Ammon's horn (tissue), 1 donor: ENCODE data around the gene ABTB2.

Source experiments
- DNase-seq: peaks from one replicate; pipeline ENCODE4 v3.0.0-alpha.2; 2016; ENCODE audit warnings: low spot score

Gene ABTB2

DNA sequence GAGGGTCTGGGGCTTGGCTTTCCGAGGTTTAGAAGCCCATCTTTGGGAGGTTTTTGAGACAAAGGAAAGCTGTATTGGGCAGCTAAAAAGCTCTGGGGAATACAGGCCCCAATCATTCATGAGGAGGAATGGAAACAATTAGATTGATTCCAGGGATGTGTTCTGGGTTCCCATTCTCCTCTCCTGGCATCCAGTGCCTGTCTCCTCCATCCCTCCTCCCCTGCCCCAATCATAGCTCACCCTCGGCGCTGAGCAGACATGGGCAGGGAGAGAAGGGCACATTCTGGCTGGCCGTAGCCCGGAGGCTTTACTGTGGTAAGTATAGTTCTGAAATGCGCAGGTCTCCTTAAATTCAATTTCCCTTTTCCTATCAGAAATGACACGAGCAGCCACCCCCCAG lies 42.4 kb downstream of the ABTB2 start:
- no peak for DNase-seq

DNA sequence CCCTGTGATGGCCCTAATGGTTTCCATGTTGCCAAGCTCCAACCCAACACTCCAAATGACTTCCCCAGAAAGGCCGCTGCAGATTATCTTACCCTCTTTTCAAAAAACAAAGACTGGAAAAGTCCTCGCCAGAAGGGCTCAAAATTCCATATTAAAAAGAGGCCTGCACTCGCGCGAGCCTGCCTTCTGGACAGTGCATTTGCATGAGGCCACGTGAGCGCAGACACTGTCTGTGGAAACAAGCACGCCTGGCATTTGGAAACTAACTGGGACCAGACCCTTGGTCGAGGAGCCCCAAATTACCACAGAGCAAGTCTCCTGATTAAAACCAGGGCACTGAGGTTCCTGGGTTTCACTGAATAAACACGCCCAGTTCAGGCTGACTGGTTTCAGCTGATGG lies 42.9 kb downstream of the ABTB2 start:
- DNase-seq: no peak

- no peak for DNase-seq
These were observed 43.6 kb downstream of the ABTB2 start for GRCh38 chr11:34314176-34314575.

DNA sequence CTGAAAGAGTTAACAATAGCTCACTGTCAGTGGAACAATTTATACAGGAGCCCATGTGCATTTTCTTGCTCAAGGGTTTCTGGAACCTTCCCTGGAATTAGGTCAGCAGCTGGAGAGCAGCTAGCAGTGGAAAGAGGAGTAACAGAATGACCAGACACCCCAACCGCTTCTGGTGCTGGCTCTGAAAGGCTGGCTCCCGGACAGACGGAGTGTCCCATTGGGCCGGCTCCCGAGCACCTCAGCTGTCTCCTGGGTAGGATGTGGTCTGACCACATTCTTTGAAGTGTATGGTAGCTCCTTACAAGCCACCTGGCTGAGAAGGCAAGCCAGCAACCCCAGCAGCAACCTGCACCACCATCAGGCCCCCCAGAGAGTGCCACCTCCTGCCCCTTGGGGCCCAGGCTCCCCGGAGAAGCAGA lies 44.7 kb downstream of the ABTB2 start:
- DNase-seq: no peak

DNA sequence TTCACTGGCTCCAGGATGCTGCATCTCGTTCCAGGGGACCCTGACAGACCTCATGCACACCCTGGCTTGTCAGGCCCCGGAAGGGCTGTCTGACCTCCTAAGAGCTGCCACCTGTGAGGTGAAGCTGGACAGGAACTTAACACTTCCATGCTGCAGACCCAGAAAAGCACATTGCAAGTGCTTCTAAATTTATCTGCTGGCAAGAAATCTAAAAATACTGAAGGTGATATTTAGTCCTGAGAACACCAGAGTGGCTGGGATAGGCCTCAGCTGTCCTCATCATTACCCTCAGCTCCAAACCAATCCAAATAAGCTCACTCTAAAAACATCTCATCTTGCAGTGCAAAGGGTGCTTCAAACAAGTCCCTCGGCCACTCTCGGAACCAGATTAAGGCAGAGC lies 46.7 kb downstream of the ABTB2 start:
- no peak for DNase-seq

DNA sequence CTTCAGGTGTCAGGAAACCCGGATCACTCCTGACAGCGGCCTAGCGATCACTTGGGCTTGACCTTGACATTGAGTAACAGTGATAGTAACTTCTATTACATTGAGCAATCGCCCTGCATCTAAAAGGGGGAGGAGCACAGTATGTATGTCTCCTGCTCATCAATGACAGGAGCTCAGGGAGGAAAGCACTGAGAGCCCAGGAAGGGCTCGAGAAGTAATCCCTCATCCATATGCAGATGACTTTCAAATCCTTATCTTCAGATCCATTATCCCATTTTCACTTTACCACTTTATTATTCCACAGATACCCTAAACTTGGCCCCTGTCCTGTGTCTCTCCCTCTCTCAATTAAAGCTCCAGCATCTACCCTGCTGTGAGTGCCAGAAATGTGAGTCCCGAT lies 47.8 kb downstream of the ABTB2 start:
- DNase-seq: no peak

GRCh38 chr11:34308913-34309585 lies 48.8 kb downstream of the ABTB2 start:
- DNase-seq: no peak

- no peak for DNase-seq
These were observed 49.5 kb downstream of the ABTB2 start for GRCh38 chr11:34308049-34308912.

GRCh38 chr11:34305780-34306179 lies 52.0 kb downstream of the ABTB2 start:
- DNase-seq: no peak

- DNase-seq: no peak
These were observed 52.6 kb downstream of the ABTB2 start for GRCh38 chr11:34305193-34305592.

DNA sequence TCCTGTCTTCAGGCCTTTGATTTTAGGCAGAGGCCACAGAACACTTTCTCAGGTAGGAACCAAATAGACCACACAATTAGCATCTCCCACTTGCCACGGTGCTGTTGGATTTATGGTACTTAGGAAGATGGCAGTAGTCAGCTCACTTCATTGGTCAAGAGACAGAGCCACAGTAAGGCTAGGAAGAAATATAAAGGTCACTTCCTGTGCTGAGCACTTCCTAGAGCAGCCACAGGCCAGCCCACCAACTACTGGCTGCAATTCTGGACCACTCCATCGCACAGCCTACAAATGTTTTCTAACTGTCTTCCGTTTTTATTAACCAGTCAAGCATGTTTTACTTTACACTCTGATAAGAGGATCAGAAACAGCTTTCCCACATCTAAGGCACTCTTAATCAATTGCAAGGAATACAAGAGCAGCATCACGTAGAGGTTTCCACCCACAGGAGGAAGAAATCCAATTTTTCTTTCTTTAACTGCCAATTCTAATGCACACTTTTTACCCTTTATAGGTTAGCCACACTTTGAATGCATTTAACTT lies 54.7 kb downstream of the ABTB2 start:
- DNase-seq: no peak

GRCh38 chr11:34302046-34302921 lies 55.5 kb downstream of the ABTB2 start:
- no peak for DNase-seq

DNA sequence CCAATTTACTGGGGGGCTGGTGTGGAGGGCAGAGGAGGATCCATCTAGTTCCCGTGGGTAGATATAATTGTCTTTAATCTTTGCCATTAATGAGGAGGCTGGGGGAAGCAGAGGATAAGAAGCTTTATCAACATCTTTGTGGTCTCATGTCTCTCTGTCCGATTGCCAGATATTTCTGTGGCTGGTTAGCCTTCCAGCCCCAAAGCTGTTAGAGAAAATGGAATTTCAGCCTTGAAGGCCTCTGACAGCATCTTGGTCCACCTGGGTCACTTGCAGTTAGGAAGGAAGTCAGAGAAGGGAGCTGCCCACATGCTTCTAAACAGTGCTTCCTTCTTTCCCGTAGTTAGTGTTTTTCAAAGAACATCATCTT lies 56.9 kb downstream of the ABTB2 start:
- no peak for DNase-seq

DNA sequence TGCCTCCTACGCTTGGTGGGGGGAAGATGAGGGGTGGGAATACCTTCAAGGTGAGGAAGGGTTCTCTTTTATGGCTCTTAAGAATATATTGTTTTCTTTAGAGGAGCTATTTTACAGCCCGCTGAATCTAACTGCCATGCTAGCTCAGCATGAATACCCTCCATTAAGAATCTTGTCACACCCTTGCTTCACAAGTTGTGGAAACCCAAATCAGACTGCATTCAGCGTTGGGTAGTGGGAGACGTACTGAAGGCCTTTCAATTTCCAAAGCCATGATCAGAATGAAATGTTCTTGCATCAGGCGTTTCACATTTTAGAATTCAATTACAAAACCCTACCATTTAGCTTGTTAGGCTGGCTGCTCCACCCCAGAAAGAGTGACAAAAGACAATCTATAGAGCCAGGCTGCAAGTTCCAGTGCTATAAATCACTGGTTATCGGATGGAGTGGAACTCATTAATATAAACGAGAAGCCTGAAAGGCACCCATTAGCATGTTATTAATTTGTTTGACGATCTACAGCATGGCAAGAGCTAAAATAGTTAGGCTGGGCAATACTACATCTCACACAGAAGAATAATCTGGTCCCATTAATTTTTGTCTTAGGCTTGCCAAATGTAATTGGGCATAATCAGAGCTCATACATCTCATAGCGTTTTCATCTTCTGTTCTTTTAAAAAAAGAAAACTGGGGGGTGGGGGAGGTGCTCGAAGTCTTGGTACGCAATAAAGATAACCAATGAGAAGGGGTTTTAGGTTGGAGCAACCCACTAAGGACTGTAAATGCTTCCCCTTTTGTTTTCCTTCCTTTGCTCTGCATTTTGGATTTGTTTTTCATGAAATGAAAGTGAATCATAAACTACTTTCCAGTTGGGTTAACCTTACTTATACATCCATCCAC lies 57.5 kb downstream of the ABTB2 start:
- no peak for DNase-seq

- no peak for DNase-seq
These were observed 58.4 kb downstream of the ABTB2 start for GRCh38 chr11:34299284-34299972.

DNA sequence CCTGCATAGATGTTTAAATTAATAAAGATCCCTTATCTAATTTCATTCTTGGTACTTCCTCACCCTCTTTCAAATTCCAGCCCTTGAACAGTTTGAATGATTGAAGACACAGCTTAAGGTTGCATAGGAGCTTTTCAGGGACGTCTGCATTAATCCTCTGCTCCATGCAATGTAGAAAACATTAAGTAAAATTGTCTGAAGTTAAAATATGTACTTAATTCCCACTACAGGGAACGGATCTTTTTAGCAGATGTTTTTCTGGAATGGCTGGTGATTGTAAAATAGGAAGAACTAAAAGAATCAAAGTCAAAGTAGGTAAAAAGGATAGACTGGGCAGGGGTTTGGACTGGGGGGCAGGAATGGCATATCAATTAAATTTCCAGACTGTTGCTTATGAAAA lies 58.9 kb downstream of the ABTB2 start:
- no peak for DNase-seq

- no peak for DNase-seq
These were observed 61.4 kb downstream of the ABTB2 start for GRCh38 chr11:34296412-34296811.

DNA sequence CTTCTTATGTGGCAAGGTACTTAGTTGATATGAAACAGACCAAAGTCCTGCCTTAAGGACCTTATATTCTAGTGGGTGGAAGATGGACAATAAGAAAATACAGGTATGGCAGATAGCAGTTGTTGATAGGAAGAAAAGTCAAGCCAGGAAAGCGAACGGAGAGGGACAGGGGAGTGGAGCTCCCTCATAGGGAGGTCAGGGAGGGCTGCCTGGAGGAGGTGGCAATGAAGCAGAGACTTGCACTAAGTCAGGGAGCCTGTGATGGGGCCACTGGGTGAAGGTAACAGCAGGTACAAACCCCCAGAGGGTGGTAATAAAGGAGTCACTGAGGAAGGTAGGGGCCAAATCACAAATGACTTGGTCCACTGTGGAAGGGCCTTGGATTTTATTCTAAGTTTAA lies 65.3 kb downstream of the ABTB2 start:
- DNase-seq: no peak

DNA sequence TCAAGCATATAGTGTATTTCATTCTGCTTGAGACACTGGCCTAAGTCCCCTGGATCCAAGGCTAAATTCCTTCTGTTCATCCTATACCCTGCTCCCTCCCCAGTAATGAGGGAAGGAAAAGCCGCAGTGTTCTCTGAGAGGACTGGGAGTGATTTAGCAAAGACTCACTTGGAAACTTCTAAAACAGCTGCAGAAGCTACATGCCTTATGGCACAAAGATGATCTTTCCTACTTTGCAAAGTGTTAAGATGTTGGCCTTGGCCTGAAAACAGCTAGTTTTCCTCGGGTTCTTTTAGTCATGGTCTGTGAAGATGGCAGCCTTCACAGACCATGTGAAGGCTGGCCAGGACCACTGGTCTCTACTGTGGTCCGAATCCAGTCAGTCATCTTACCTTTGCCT lies 65.7 kb downstream of the ABTB2 start:
- DNase-seq: no peak

GRCh38 chr11:34290926-34291325 lies 66.9 kb downstream of the ABTB2 start:
- DNase-seq: no peak

- DNase-seq: no peak
These were observed 69.3 kb downstream of the ABTB2 start for GRCh38 chr11:34288492-34288891.
